ENCODE results near the gene DCC.

DCC gene

GRCh38 chr18:52489396-52490306, 149.7 kb downstream of the DCC start:
- DNase-seq (ENCODE audit: low read depth): no peak
- H3K4me3 ChIP-seq (ENCODE audit: control insufficient read depth, low read depth, low read length): no peak overlapping the region
- TF ChIP-seq CTCF (IDR thresholded peaks at IDR 0.05; ENCODE audit: control insufficient read depth, insufficient read depth, low read depth, low read length, missing control alignments): no peak

DNA sequence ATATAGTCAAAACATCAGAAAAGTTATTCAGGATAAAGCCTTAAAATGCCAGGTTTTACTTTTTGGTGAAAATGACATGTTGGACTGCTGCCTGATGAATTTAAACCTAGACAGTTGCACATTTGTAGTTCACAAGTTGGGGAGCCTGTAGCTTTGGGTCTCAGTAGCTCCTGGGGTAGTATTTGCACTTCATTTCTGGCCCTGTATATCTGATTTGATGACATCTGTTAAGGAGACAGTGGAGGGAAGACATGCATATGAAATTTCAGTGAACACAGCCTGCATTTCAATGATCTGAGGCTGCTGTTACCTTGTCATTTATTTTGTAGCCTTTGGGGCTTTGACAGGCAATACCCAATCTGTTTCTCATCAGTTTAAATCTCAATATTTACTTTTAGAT, 156.4 kb downstream of the DCC start:
- TF ChIP-seq CTCF (IDR thresholded peaks at IDR 0.05; ENCODE audit: control insufficient read depth, insufficient read depth, low read depth, low read length, missing control alignments): no peak
- H3K4me3 ChIP-seq (ENCODE audit: control insufficient read depth, low read depth, low read length): no peak overlapping the region
- no peak for DNase-seq (ENCODE audit: low read depth)

DNA sequence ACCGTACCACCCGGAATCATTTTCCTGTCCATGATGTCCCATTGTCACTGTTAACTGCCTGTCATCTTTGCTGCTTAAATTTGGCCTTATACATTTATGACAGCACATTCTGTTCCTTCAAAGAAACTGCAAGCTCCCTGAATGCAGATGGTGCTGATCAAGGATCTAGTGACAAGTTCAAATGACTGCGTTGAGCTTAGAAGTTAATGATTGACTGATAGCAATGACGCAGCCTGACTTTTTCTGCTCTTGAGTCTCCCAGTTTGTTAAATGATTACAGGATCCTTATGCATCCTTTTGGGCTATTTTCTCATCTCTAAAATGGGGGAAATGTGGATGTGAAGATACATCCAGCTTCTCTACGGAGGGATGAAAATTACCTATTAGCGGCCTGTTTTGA, 159.0 kb downstream of the DCC start:
- DNase-seq (ENCODE audit: low read depth): no peak
- no peak for TF ChIP-seq CTCF (IDR thresholded peaks at IDR 0.05; ENCODE audit: control insufficient read depth, insufficient read depth, low read depth, low read length, missing control alignments)
- H3K4me3 ChIP-seq (ENCODE audit: control insufficient read depth, low read depth, low read length): no peak overlapping the region

- no peak for TF ChIP-seq CTCF (IDR thresholded peaks at IDR 0.05; ENCODE audit: control insufficient read depth, insufficient read depth, low read depth, low read length, missing control alignments)
- no peak for DNase-seq (ENCODE audit: low read depth)
- no peak overlapping the region for H3K4me3 ChIP-seq (ENCODE audit: control insufficient read depth, low read depth, low read length)
Observed at GRCh38 chr18:52499644-52500043, 159.6 kb downstream of the DCC start.

GRCh38 chr18:52504589-52504988, 164.6 kb downstream of the DCC start:
- DNase-seq (ENCODE audit: low read depth): no peak
- H3K4me3 ChIP-seq (ENCODE audit: control insufficient read depth, low read depth, low read length): no peak overlapping the region
- TF ChIP-seq CTCF (IDR thresholded peaks at IDR 0.05; ENCODE audit: control insufficient read depth, insufficient read depth, low read depth, low read length, missing control alignments): no peak

DNA sequence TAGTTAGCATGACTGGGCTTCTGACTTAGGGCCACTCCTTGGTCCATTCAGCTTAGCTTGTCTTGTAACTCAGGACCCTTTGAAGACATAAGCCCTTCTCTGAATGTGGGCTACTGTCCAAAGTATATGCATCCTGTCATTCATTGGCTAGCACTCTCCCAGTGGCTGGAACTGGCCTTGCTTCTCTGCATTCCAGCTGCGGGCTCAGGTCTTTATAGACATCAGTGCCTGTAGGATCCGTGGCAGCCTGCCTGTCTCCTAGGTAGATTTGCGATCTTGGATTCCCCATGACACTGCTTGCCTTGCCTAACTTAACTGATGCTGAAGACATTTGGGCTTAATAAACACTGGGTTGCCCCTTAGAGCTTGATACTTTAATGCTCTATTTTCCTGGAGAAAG, 170.1 kb downstream of the DCC start:
- no peak for TF ChIP-seq CTCF (IDR thresholded peaks at IDR 0.05; ENCODE audit: control insufficient read depth, insufficient read depth, low read depth, low read length, missing control alignments)
- no peak for DNase-seq (ENCODE audit: low read depth)

More for the DNA sequence above, 170.1 kb downstream of the DCC start:
- H3K4me3 ChIP-seq (ENCODE audit: control insufficient read depth, low read depth, low read length): no peak overlapping the region
